Chondrocyte (in vitro differentiated cells): Measurements from ENCODE around the gene ASMTL. TPM values are rescaled to one million over a fixed set of nuclear protein-coding genes. Genes with fewer than 3 reads are reported as not detected.
A peak's percentile ranks its signal among the peaks of the same experiment; 100 is the strongest.
"Not testable (repeated sequence)": the region's sequence is repeated elsewhere in the genome, so short reads cannot be mapped to it uniquely, and the experiment has no call there.

Experiments used
- DNase-seq: peaks from one replicate; pipeline ENCODE4 v3.0.0; 2021; ENCODE audit warnings: mixed read lengths, low spot score
- H3K27ac Mint-ChIP-seq: one replicate; pipeline ENCODE4 v1.8.0; 2021; ENCODE audit warnings: mild to moderate bottlenecking, moderate library complexity, mixed read lengths; ENCODE audit not compliant: unreplicated experiment
- H3K27me3 Mint-ChIP-seq: 2 replicates; pipeline ENCODE4 v1.8.0; 2021; ENCODE audit warnings: low read depth, mixed read lengths
- H3K36me3 Mint-ChIP-seq: 2 replicates; pipeline ENCODE4 v1.8.0; 2021; ENCODE audit warnings: low read depth, mixed read lengths
- H3K4me1 Mint-ChIP-seq: 2 replicates; pipeline ENCODE4 v1.8.0; 2021; ENCODE audit warnings: low read depth, mild to moderate bottlenecking, mixed read lengths
- H3K4me3 Mint-ChIP-seq: one replicate; pipeline ENCODE4 v1.8.0; 2021; ENCODE audit warnings: mild to moderate bottlenecking, moderate library complexity, mixed read lengths; ENCODE audit not compliant: unreplicated experiment
- H3K9me3 Mint-ChIP-seq: 2 replicates; pipeline ENCODE4 v1.8.0; 2021; ENCODE audit warnings: low read depth, mixed read lengths
- total RNA-seq: library from RNA; stranded (reverse); gene quantifications from 3 replicates; pipeline ENCODE4 v1.2.1, GENCODE V29; 2021
- TF ChIP-seq, protein P1 (sequence below): fragments of 200-600 bp; sonication (generic); IDR thresholded peaks from 2 replicates; pipeline ENCODE4 v1.5.0; 2021; ENCODE audit warnings: antibody characterized with exemption, mild to moderate bottlenecking, moderate library complexity

ASMTL gene
- total RNA-seq, 1 donor from 2014 or later = 19.6 TPM

DNA sequence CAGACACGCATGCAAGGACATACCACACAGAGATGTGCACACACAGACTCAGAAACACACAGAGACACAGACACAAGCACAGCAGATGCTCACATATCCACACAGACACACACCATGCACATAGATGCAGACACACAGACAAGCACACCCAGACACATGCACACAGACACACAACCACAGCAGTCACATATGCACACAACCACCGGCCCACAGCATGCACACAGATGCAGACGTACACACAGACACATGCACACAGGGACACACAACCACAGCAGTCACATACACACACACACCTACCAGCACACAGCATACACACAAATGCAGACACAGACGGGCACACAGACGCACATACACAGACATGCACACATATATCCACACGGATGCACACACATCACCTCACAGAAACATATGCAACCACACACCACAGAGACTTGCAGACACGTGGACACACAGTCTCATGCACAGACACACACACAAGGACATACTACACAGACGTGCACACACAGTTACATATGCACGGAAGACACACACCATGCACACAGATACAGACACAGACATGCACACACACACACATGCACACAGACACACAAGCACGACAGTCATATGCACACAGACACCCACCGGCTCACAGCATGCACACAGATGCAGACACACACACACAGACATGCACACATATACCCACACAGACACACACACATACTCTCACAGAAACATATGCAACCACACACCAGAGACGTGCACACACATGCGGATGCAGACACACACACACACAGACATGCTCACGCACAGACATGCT, 35.5 kb downstream of the ASMTL start:
- peaks cover 8% of the 10 kb centered on the region for H3K9me3 Mint-ChIP-seq
- TF ChIP-seq, protein P1, sequence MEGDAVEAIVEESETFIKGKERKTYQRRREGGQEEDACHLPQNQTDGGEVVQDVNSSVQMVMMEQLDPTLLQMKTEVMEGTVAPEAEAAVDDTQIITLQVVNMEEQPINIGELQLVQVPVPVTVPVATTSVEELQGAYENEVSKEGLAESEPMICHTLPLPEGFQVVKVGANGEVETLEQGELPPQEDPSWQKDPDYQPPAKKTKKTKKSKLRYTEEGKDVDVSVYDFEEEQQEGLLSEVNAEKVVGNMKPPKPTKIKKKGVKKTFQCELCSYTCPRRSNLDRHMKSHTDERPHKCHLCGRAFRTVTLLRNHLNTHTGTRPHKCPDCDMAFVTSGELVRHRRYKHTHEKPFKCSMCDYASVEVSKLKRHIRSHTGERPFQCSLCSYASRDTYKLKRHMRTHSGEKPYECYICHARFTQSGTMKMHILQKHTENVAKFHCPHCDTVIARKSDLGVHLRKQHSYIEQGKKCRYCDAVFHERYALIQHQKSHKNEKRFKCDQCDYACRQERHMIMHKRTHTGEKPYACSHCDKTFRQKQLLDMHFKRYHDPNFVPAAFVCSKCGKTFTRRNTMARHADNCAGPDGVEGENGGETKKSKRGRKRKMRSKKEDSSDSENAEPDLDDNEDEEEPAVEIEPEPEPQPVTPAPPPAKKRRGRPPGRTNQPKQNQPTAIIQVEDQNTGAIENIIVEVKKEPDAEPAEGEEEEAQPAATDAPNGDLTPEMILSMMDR = no peak
- H3K4me3 Mint-ChIP-seq = no peak overlapping the region
- H3K27me3 Mint-ChIP-seq = no peaks in the 10 kb centered on the region
- peaks cover 20% of the 10 kb centered on the region for H3K36me3 Mint-ChIP-seq
- H3K4me1 Mint-ChIP-seq = no peaks in the 10 kb centered on the region
- no peak overlapping the region for H3K27ac Mint-ChIP-seq
- peak; percentile 47 for DNase-seq

DNA sequence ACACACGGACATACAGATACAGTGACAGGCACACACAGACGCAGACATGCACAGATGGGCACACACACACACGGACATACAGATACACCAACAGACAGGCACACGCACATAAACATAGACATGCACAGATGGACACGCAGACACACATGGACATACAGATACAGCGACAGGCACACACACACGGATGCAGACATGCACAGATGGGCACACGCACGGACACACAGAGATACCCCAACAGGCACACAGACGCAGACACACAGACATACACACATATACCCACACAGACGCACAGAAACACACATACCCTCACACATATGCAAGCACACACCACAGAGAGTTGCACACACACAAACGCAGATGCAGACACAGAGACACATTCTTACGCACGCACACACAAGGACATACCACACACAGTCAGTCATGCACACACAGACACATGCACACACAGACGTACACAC, 36.4 kb downstream of the ASMTL start:
- peak; percentile 11 for DNase-seq
- no peaks in the 10 kb centered on the region for H3K27me3 Mint-ChIP-seq
- no peak overlapping the region for H3K4me3 Mint-ChIP-seq
- TF ChIP-seq, protein P1 = no peak
- H3K36me3 Mint-ChIP-seq = peaks cover 15% of the 10 kb centered on the region
- no peaks in the 10 kb centered on the region for H3K4me1 Mint-ChIP-seq
- H3K9me3 Mint-ChIP-seq = no peaks in the 10 kb centered on the region
- H3K27ac Mint-ChIP-seq = no peak overlapping the region

DNA sequence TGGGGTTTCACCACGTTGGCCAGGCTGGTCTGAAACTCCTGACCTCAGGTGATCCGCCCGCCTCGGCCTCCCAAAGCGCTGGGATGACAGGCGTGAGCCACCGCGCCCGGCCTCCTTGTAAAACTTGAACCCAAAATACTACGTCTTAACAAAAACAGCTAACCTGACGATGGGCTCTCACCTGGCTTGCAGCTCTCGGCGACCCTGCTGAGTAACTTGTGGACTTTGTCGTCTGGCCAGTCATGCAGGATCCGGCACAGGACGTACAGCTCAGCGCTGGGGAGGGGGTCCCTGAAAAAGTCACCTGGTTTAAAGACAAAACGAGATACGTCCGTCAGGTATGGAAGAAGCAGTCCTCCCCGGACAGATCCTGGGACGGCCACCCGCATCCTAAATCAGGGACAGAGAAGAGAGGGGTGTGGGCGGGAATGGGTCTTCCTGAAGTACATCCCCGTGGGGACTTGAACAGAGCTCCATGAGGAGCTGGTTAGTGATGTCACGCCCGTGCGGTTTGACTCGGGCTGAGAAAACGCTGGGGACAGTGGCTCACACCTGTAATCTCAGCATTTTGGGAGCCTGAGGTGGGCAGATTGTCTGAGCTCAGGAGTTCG, 40.1 kb downstream of the ASMTL start:
- H3K27ac Mint-ChIP-seq = no peak overlapping the region
- peak; percentile 74 for DNase-seq
- no peaks in the 10 kb centered on the region for H3K4me1 Mint-ChIP-seq
- peaks cover 8% of the 10 kb centered on the region for H3K36me3 Mint-ChIP-seq
- no peak overlapping the region for H3K4me3 Mint-ChIP-seq
- H3K27me3 Mint-ChIP-seq = no peaks in the 10 kb centered on the region
- no peaks in the 10 kb centered on the region for H3K9me3 Mint-ChIP-seq
- TF ChIP-seq, protein P1 = no peak

DNA sequence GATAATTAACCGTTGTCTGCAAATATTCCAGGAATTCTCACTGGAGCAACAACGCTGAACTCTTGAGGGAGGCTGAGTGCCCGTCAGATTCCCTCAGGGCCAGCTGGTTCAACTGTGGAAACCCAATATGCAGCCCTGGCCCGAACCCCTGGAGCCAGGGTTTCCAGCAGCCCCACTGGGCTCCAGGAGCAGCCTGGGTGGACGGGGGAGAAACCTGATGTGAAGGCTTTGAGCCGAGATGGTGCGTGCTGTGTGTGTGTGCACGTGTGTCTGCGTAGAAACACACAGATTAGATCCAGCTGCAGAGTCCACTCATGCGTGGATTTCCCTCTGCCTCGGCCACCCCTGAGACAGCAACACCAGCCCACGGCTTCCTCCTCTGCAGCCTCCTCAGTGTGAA, 41.4 kb downstream of the ASMTL start:
- H3K27me3 Mint-ChIP-seq = no peaks in the 10 kb centered on the region
- TF ChIP-seq, protein P1 = no peak
- no peaks in the 10 kb centered on the region for H3K4me1 Mint-ChIP-seq
- no peak overlapping the region for H3K27ac Mint-ChIP-seq
- peak; percentile 59 for DNase-seq
- H3K9me3 Mint-ChIP-seq = no peaks in the 10 kb centered on the region
- peaks cover 8% of the 10 kb centered on the region for H3K36me3 Mint-ChIP-seq
- H3K4me3 Mint-ChIP-seq = no peak overlapping the region

DNA sequence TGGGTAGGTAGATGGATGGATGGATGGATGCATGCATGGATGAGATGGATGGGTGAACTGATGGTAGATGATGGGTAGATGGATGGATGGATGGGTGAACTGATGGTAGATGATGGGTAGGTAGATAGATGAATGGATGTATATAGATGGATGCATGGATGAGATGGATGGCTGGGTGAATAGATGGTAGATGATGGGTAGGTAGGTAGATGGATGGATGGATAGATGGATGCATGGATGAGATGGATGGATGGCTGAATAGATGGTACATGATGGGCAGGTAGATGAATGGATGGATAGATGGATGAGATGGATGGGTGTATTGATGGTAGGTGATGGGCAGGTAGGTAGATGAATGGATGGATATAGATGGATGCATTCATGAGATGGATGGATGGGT, 45.7 kb downstream of the ASMTL start:
- Mint-ChIP-seq H3K9me3 (no peaks in the 10 kb centered on the region), H3K27me3 (no peaks in the 10 kb centered on the region), H3K4me1 (no peaks in the 10 kb centered on the region), H3K27ac (no peak overlapping the region), H3K4me3 (no peak overlapping the region), H3K36me3 (peaks cover 1% of the 10 kb centered on the region)
- TF ChIP-seq, protein P1 = no peak
- DNase-seq = no peak

DNA sequence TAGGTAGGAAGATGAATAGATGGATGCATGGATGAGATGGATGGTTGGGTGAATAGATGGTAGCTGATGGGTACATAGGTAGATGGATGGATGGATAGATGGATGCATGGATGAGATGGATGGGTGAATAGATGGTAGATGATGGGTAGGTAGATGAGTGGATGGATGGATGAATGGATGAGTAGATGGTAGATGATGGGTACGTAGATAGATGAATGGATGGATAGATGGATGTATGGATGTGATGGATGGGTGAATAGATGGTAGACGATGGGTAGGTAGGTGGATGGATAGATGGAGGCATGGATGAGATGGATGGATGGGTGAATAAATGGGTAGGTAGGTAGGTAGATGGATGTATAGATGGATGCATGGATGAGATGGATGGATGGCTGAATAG, 46.9 kb downstream of the ASMTL start:
- not testable (repeated sequence) for H3K4me1 Mint-ChIP-seq, H3K36me3 Mint-ChIP-seq, H3K27ac Mint-ChIP-seq, DNase-seq, H3K27me3 Mint-ChIP-seq, H3K4me3 Mint-ChIP-seq, H3K9me3 Mint-ChIP-seq

DNA sequence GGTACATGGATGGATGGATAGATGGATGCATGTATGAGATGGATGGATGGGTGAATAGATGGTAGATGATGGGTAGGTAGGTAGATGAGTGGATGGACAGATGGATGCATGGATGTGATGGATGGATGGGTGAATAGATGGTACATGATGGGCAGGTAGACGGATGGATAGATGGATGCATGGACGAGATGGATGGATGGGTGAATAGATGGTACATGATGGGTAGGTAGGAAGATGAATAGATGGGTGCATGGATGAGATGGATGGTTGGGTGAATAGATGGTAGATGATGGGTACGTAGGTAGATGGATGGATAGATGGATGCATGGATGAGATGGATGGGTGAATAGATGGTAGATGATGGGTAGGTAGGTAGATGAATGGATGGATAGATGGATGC, 48.8 kb downstream of the ASMTL start:
- H3K27ac Mint-ChIP-seq, H3K9me3 Mint-ChIP-seq, H3K36me3 Mint-ChIP-seq, H3K4me1 Mint-ChIP-seq, DNase-seq, H3K27me3 Mint-ChIP-seq, H3K4me3 Mint-ChIP-seq: not testable (repeated sequence)
